Trophoblast cell (in vitro differentiated cells and primary cell): Measurements from ENCODE around the gene AFG3L2.
"Not testable (repeated sequence)": the region's sequence is repeated elsewhere in the genome, so short reads cannot be mapped to it uniquely, and the experiment has no call there.

Source experiments
- DNase-seq, 2 donors: peaks; one replicate each; pipeline ENCODE4 v3.0.0-alpha.2; 2016
- H2AFZ ChIP-seq: 2 replicates; pipeline ENCODE4 v1.6.1; 2013; ENCODE audit warnings: low read length, moderate library complexity, mild to moderate bottlenecking; ENCODE audit not compliant: insufficient read depth, poor library complexity
- H2AK5ac ChIP-seq: 2 replicates; pipeline ENCODE4 v1.6.1; 2013; ENCODE audit warnings: mild to moderate bottlenecking, low read length
- H2BK120ac ChIP-seq: 2 replicates; pipeline ENCODE4 v1.6.1; 2013; ENCODE audit warnings: low read length, mild to moderate bottlenecking, moderate library complexity; ENCODE audit not compliant: insufficient read depth, poor library complexity
- H2BK12ac ChIP-seq: 2 replicates; pipeline ENCODE4 v1.6.1; 2013; ENCODE audit warnings: mild to moderate bottlenecking, low read length, moderate library complexity
- H2BK5ac ChIP-seq: 2 replicates; pipeline ENCODE4 v1.6.1; 2013; ENCODE audit warnings: low read length, low read depth, moderate library complexity, mild to moderate bottlenecking; ENCODE audit not compliant: poor library complexity
- H3K14ac ChIP-seq: 2 replicates; pipeline ENCODE4 v1.6.1; 2013; ENCODE audit warnings: mild to moderate bottlenecking, low read length
- H3K18ac ChIP-seq: 2 replicates; pipeline ENCODE4 v1.6.1; 2013; ENCODE audit warnings: mild to moderate bottlenecking, low read length
- H3K23ac ChIP-seq: 2 replicates; pipeline ENCODE4 v1.6.1; 2013; ENCODE audit warnings: low read length
- H3K27ac ChIP-seq: 2 replicates; pipeline ENCODE4 v1.5.1; 2013; ENCODE audit warnings: low read depth, mild to moderate bottlenecking, inconsistent platforms, low read length, moderate library complexity
- H3K27me3 ChIP-seq: 2 replicates; pipeline ENCODE4 v1.6.1; 2013; ENCODE audit warnings: inconsistent platforms, mild to moderate bottlenecking, low read length, moderate library complexity; ENCODE audit not compliant: insufficient read depth
- H3K36me3 ChIP-seq, 2 experiments: 1 replicate in 1 of 2; 2 replicates in 1 of 2; pipeline ENCODE4 v1.6.1; 2013; ENCODE audit warnings: low read length in 2 of 2, mild to moderate bottlenecking in 2 of 2, moderate library complexity in 1 of 2; ENCODE audit not compliant: insufficient read depth in 2 of 2, control insufficient read depth in 1 of 2
- H3K4ac ChIP-seq: 2 replicates; pipeline ENCODE4 v1.6.1; 2013; ENCODE audit warnings: low read depth, mild to moderate bottlenecking, low read length, moderate library complexity
- H3K4me1 ChIP-seq, 2 experiments: 1 replicate in 1 of 2; 2 replicates in 1 of 2; pipeline ENCODE4 v1.6.1; 2013; ENCODE audit warnings: low read length in 2 of 2, mild to moderate bottlenecking in 2 of 2, moderate library complexity in 1 of 2; ENCODE audit not compliant: insufficient read depth in 2 of 2, control insufficient read depth in 1 of 2
- H3K4me2 ChIP-seq: 2 replicates; pipeline ENCODE4 v1.6.1; 2013; ENCODE audit warnings: inconsistent platforms, mild to moderate bottlenecking, low read length, moderate library complexity
- H3K4me3 ChIP-seq: 2 replicates; pipeline ENCODE4 v1.5.1; 2013; ENCODE audit warnings: mild to moderate bottlenecking, low read depth, low read length, inconsistent platforms
- H3K79me1 ChIP-seq: one replicate; pipeline ENCODE4 v1.6.1; 2013; ENCODE audit warnings: low read length
- H3K79me2 ChIP-seq: 2 replicates; pipeline ENCODE4 v1.6.1; 2013; ENCODE audit warnings: low read length, mild to moderate bottlenecking; ENCODE audit not compliant: control insufficient read depth, insufficient read depth, poor library complexity
- H3K9ac ChIP-seq: 2 replicates; pipeline ENCODE4 v1.6.1; 2013; ENCODE audit warnings: mild to moderate bottlenecking, low read length
- H3K9me3 ChIP-seq: 2 replicates; pipeline ENCODE4 v1.6.1; 2013; ENCODE audit warnings: low read depth, mild to moderate bottlenecking, control low read depth, inconsistent platforms, low read length; ENCODE audit not compliant: insufficient read depth
- H4K12ac ChIP-seq: 2 replicates; pipeline ENCODE4 v1.6.1; 2013; ENCODE audit warnings: low read depth, mild to moderate bottlenecking, low read length, moderate library complexity
- H4K8ac ChIP-seq: 2 replicates; pipeline ENCODE4 v1.6.1; 2013; ENCODE audit warnings: low read depth, mild to moderate bottlenecking, low read length, moderate library complexity
- H4K91ac ChIP-seq: one replicate; pipeline ENCODE4 v1.6.1; 2013; ENCODE audit warnings: low read depth, mild to moderate bottlenecking, low read length, moderate library complexity
- WGBS: extraction: QIAGEN DNeasy Blood & Tissue Kit; methylation state at CpG from one replicate; pipeline ENCODE4 v1.1.7; 2013; ENCODE audit warnings: missing lambda C conversion rate; ENCODE audit not compliant: insufficient read length, insufficient coverage; ENCODE audit errors: extremely low coverage; 5-methylcytosine and 5-hydroxymethylcytosine counted together

The AFG3L2 gene

DNA sequence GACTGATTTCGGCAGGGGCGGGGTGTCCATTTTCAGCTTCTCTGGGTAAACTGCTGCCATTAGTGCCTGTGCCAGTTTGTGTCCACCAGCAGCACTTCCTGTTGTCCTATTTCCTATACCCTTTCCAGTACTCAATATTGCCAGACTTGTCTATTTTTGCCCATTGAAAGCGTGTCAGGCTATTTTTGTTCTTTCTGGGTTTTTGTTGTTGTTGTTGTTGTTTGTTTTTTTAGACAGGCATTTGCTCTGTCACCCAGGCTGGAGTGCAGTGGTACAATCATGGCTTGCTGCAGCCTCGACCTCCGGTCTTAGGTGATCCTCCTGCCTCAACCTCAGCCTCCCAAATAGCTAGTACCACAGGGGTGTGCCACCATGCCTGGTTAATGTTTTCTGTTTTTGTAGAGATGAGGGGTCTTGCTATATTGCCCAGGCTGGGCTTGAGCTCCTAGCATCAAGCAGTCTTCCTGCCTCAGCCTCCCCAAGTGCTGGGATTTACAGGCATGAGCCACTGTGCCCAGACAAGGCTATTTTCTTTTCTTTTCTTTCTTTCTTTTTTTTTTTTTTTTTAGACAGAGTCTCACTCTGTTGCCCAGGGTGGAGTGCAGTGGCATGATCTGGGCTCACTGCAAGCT, 39.2 kb upstream of the AFG3L2 start:
- DNase-seq: no peak

DNA sequence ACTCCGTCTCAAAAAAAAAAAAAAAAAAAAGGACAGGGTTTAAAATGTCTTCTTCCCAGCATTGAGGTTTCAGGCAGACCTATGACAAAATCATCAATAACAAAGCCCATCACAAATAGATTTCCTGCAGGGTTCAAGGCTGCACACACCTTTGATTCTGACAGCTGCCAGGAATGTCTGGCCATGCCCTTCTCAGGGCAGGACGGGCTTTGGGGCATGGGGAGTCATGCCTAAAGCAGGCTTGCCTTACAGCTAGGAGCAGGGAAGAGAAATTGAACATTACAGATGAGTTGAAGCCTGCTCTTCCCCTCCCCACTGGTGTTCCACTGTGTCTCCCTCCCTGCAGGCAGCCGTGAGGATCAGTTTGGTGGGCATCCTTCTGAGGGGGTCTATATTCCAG, 34.4 kb upstream of the AFG3L2 start:
- H3K27me3 ChIP-seq: no peaks in the 10 kb centered on the region
- no peaks in the 10 kb centered on the region for H3K36me3 ChIP-seq
- H2AFZ ChIP-seq: no peak overlapping the region
- no peak overlapping the region for H3K27ac ChIP-seq
- no peak overlapping the region for H2BK120ac ChIP-seq
- no peak overlapping the region for H4K91ac ChIP-seq
- no peak overlapping the region for H3K4me2 ChIP-seq
- no peaks in the 10 kb centered on the region for H3K9me3 ChIP-seq
- no peak overlapping the region for H3K4ac ChIP-seq
- H3K14ac ChIP-seq: no peak overlapping the region
- H4K12ac ChIP-seq: no peak overlapping the region
- peaks cover 3 to 7% of the 10 kb centered on the region in 2 experiments for H3K4me1 ChIP-seq
- peak; percentile 65 to 66 for DNase-seq
- no peak overlapping the region for H2BK5ac ChIP-seq
- no peak overlapping the region for H2AK5ac ChIP-seq
- H3K18ac ChIP-seq: no peak overlapping the region
- H2BK12ac ChIP-seq: no peak overlapping the region
- no peak overlapping the region for H4K8ac ChIP-seq
- peaks cover 6% of the 10 kb centered on the region for H3K79me1 ChIP-seq
- H3K4me3 ChIP-seq: no peak overlapping the region
- no peak overlapping the region for H3K23ac ChIP-seq
- WGBS: no CpG with 5 or more reads among the region's 3 CpGs
- no peak overlapping the region for H3K9ac ChIP-seq
- no peaks in the 10 kb centered on the region for H3K79me2 ChIP-seq

More for the DNA sequence above, 39.2 kb upstream of the AFG3L2 start:
- Histone ChIP-seq H4K91ac (no peak overlapping the region), H3K9me3 (no peaks in the 10 kb centered on the region), H2BK5ac (no peak overlapping the region), H4K8ac (no peak overlapping the region), H2AK5ac (no peak overlapping the region), H2BK12ac (no peak overlapping the region), H2AFZ (no peak overlapping the region), H3K14ac (no peak overlapping the region), H3K36me3 (no peaks in the 10 kb centered on the region), H3K27me3 (no peaks in the 10 kb centered on the region), H2BK120ac (no peak overlapping the region), H4K12ac (no peak overlapping the region), H3K27ac (no peak overlapping the region), H3K23ac (no peak overlapping the region), H3K9ac (no peak overlapping the region), H3K79me2 (no peaks in the 10 kb centered on the region), H3K4me2 (no peak overlapping the region), H3K4ac (no peak overlapping the region), H3K4me1 (peaks cover 0 to 3% of the 10 kb centered on the region in 2 experiments), H3K79me1 (no peaks in the 10 kb centered on the region), H3K4me3 (no peak overlapping the region), H3K18ac (no peak overlapping the region)
- WGBS: no CpG with 5 or more reads among the region's 5 CpGs

- not testable (repeated sequence) for H4K8ac ChIP-seq, H3K4me3 ChIP-seq, H3K14ac ChIP-seq, H3K27me3 ChIP-seq, H3K4ac ChIP-seq, H3K27ac ChIP-seq, H3K79me2 ChIP-seq, H4K91ac ChIP-seq, H3K36me3 ChIP-seq, H3K4me2 ChIP-seq, H2BK5ac ChIP-seq, H2BK12ac ChIP-seq, H3K18ac ChIP-seq, H2AK5ac ChIP-seq, H2AFZ ChIP-seq, H3K9ac ChIP-seq, H3K4me1 ChIP-seq, H3K23ac ChIP-seq, H3K9me3 ChIP-seq, H2BK120ac ChIP-seq, H3K79me1 ChIP-seq, H4K12ac ChIP-seq
- WGBS: no CpG with 5 or more reads among the region's 9 CpGs
- DNase-seq: peak; percentile 77 to 89
Measured at GRCh38 chr18:12410747-12411146, 33.7 kb upstream of the AFG3L2 start.

- H3K23ac ChIP-seq: no peak overlapping the region
- H3K4ac ChIP-seq: no peak overlapping the region
- peaks cover 2% of the 10 kb centered on the region for H3K9me3 ChIP-seq
- no peak overlapping the region for H2BK12ac ChIP-seq
- no peaks in the 10 kb centered on the region for H3K79me2 ChIP-seq
- no peak overlapping the region for H3K4me3 ChIP-seq
- no peak overlapping the region for H3K14ac ChIP-seq
- no peak overlapping the region for H3K4me2 ChIP-seq
- no peak overlapping the region for H3K27ac ChIP-seq
- H4K12ac ChIP-seq: no peak overlapping the region
- H3K9ac ChIP-seq: no peak overlapping the region
- H3K79me1 ChIP-seq: peaks cover 6% of the 10 kb centered on the region
- no peaks in the 10 kb centered on the region for H3K36me3 ChIP-seq
- WGBS: no CpG with 5 or more reads among the region's 9 CpGs
- no peak overlapping the region for H2AFZ ChIP-seq
- no peaks in the 10 kb centered on the region for H3K27me3 ChIP-seq
- H2BK5ac ChIP-seq: no peak overlapping the region
- peaks cover 3 to 7% of the 10 kb centered on the region in 2 experiments for H3K4me1 ChIP-seq
- H4K8ac ChIP-seq: no peak overlapping the region
- H2BK120ac ChIP-seq: no peak overlapping the region
- H2AK5ac ChIP-seq: no peak overlapping the region
- no peak overlapping the region for H3K18ac ChIP-seq
- DNase-seq: peak; percentile 91 to 92
- H4K91ac ChIP-seq: no peak overlapping the region
Measured at GRCh38 chr18:12410081-12410481, 33.1 kb upstream of the AFG3L2 start.
